Measurements from ENCODE around the gene FBXO17. TPM values are rescaled to one million over a fixed set of nuclear protein-coding genes. Genes with fewer than 3 reads are reported as not detected.
"Not testable (repeated sequence)": the region's sequence is repeated elsewhere in the genome, so short reads cannot be mapped to it uniquely, and the experiment has no call there.

The FBXO17 gene
- total RNA-seq, 4 donors from 2014 or later = 3.9 to 18.3 (median 8.8) TPM

DNA sequence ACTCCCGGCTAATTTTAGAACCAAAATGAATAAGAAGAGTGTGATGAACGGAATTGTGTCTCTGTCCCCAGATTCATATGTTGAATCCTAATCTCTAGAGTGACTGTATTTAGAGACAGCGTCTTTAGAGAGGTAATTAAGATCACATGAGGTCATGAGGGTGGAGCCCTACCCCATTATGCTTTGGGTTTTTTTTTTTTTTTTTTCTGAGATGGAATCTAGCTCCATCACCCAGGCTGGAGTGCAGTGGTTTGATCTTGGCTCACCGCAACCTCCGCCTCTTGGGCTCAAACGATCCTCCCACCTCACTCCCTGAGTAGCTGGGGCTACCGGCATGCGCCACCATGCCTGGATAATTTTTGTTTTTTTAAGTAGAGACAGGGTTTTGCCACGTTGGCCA lies 28.9 kb upstream of the FBXO17 start:
- Histone ChIP-seq H3K4me1 (no peaks in the 10 kb centered on the region), H3K27me3 (peaks cover 0 to 8% (median 0%) of the 10 kb centered on the region in 4 donors), H3K9me3 (no peaks in the 10 kb centered on the region), H3K36me3 (no peaks in the 10 kb centered on the region), H3K27ac (no peak overlapping the region), H3K4me3 (no peak overlapping the region)
- no peak for DNase-seq
- TF ChIP-seq POLR2A (IDR thresholded peaks at IDR 0.05) = no peak
- TF ChIP-seq, protein P1, sequence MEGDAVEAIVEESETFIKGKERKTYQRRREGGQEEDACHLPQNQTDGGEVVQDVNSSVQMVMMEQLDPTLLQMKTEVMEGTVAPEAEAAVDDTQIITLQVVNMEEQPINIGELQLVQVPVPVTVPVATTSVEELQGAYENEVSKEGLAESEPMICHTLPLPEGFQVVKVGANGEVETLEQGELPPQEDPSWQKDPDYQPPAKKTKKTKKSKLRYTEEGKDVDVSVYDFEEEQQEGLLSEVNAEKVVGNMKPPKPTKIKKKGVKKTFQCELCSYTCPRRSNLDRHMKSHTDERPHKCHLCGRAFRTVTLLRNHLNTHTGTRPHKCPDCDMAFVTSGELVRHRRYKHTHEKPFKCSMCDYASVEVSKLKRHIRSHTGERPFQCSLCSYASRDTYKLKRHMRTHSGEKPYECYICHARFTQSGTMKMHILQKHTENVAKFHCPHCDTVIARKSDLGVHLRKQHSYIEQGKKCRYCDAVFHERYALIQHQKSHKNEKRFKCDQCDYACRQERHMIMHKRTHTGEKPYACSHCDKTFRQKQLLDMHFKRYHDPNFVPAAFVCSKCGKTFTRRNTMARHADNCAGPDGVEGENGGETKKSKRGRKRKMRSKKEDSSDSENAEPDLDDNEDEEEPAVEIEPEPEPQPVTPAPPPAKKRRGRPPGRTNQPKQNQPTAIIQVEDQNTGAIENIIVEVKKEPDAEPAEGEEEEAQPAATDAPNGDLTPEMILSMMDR (IDR thresholded peaks at IDR 0.05) = no peak
- intact Hi-C loops (cut with DNase I) = no loop called here
- WGBS, 2 donors = 73 to 79% methylated on average over 4 to 9 of the region's 9 CpGs

DNA sequence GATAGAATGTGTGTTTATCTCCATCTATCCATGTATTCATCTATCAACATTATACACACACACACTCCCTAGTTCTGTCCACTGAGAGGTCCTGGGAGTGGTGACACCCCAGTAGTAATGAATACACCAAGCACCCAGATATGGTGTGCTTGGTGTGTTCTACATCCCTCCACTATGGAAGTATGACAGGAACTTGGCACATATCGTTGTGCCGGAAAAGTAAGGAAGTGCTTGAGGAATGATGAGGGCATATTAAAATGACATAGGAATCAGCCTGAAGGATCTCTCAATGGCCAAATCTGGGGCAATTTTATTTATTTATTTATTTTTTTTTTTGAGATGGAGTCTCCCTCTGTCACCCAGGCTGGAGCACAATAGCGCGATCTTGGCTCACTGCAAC lies 28.3 kb upstream of the FBXO17 start:
- DNase-seq = no peak
- WGBS, 2 donors = 71 to 86% methylated on average over 4 of the region's 4 CpGs
- TF ChIP-seq POLR2A (IDR thresholded peaks at IDR 0.05) = no peak
- TF ChIP-seq, protein P1 (IDR thresholded peaks at IDR 0.05) = no peak
- H3K27me3 ChIP-seq = peaks cover 0 to 8% (median 0%) of the 10 kb centered on the region in 4 donors
- H3K36me3 ChIP-seq = no peaks in the 10 kb centered on the region
- no peaks in the 10 kb centered on the region for H3K9me3 ChIP-seq
- intact Hi-C loops (cut with DNase I) = no loop called here
- no peak overlapping the region for H3K27ac ChIP-seq
- H3K4me1 ChIP-seq = no peaks in the 10 kb centered on the region
- H3K4me3 ChIP-seq = no peak overlapping the region

DNA sequence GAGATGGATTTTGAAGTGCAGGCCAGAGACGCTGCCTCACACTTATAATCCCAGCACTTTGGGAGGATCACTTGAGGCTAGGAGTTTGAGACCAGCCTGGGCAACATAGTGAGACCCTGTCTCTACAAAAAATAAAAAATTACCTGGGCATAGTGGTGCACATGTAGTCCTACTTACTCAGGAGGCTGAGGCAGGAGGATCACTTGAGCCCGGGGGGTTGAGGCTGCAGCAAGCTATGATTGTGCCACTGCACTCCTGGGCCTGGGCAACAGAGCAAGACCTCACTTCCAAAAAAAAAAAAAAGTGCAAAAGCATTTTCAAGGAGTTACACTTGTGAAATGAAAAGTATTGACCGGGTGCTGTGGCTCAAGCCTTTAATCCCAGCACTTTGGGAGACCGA lies 27.6 kb upstream of the FBXO17 start:
- no peaks in the 10 kb centered on the region for H3K36me3 ChIP-seq
- no peaks in the 10 kb centered on the region for H3K4me1 ChIP-seq
- H3K9me3 ChIP-seq = no peaks in the 10 kb centered on the region
- intact Hi-C loops (cut with DNase I) = no loop called here
- H3K27ac ChIP-seq = no peak overlapping the region
- peaks cover 0 to 8% (median 0%) of the 10 kb centered on the region in 4 donors for H3K27me3 ChIP-seq
- H3K4me3 ChIP-seq = no peak overlapping the region
- no peak for DNase-seq
- WGBS, 2 donors = 54 to 63% methylated on average over 3 to 4 of the region's 4 CpGs
- TF ChIP-seq, protein P1 (IDR thresholded peaks at IDR 0.05) = no peak
- TF ChIP-seq POLR2A (IDR thresholded peaks at IDR 0.05) = no peak

DNA sequence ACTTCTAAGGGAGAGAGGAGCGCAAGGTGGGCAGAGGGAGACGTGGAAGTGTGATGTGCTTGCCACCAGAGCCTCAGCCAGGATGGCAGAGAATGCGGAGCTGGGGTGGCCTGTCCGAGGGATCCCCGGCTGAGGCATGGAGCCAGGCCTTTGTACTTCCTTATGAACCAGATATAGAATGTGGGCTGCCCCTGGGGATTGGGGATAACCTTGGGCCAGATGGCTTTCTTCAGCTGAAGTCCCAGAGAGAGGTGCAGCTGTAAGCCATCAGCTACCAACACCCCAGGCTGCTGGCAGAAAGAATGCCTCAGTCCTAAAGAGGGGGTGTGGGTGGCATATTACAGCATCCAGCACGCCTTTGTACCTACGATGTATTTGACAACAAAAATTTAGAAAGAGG lies 25.5 kb upstream of the FBXO17 start:
- no peak for DNase-seq
- Histone ChIP-seq H3K27ac (no peak overlapping the region), H3K4me1 (no peaks in the 10 kb centered on the region), H3K36me3 (no peaks in the 10 kb centered on the region), H3K27me3 (peaks cover 0 to 8% (median 0%) of the 10 kb centered on the region in 4 donors), H3K4me3 (no peak overlapping the region), H3K9me3 (no peaks in the 10 kb centered on the region)
- TF ChIP-seq, protein P1 (IDR thresholded peaks at IDR 0.05) = no peak
- no peak for TF ChIP-seq POLR2A (IDR thresholded peaks at IDR 0.05)
- intact Hi-C loops (cut with DNase I) = no loop called here
- WGBS, 2 donors = 44 to 49% methylated on average over 7 of the region's 7 CpGs

DNA sequence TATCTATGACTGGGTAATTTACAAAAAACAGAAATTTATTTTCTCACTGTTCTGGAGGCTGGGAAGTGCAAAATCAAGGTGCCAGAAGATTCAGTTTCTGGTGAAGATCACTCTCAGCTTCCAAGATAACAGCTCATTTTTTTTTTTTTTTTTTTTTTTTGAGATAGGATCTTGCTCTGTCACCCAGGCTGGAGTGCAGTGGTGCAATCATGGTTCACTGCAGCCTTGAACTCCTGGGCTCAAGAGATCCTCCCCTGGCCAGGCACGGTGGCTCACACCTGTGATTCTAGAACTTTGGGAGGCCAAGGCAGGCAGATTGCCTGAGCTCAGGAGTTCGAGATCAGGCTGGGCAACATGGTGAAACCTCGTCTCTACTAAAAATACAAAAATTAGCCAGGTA lies 22.0 kb upstream of the FBXO17 start:
- H3K4me1 ChIP-seq = peaks cover 4 to 13% (median 5%) of the 10 kb centered on the region in 3 donors
- WGBS, 2 donors = 74 to 76% methylated on average over 3 of the region's 3 CpGs
- DNase-seq; H3K27me3 ChIP-seq; H3K9me3 ChIP-seq; H3K27ac ChIP-seq; H3K36me3 ChIP-seq; H3K4me3 ChIP-seq; intact Hi-C loops (cut with DNase I): not testable (repeated sequence)

DNA sequence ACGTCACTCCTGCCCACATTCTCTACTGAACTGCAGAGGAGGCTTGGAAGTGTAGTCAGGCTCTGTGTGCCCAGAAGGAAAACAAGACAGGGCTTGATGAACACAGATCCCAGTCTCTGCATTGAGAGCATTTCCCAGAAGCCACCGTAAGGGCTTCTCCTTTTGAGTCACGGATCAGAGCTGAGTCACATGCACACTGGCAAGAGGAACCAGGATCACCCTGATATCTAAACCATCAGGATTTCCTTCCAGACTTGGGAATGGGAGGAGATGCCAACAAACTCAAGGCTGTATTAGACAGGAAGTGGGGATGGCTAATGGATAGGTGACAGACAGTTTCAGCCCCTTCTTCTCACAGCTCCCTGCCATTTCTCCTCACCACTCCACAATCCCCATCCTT lies 17.7 kb upstream of the FBXO17 start:
- Histone ChIP-seq H3K27ac (peak overlapping the region; percentile 15 to 75 (median 60)), H3K36me3 (no peaks in the 10 kb centered on the region), H3K4me1 (peaks cover 10 to 31% (median 15%) of the 10 kb centered on the region in 3 donors), H3K27me3 (peaks cover 0 to 10% (median 0%) of the 10 kb centered on the region in 4 donors), H3K9me3 (no peaks in the 10 kb centered on the region), H3K4me3 (no peak overlapping the region)
- no peak for DNase-seq
- intact Hi-C loops (cut with DNase I) = no loop called here
- 18 to 63% methylated on average over 2 to 3 of the region's 3 CpGs for WGBS, 2 donors
- TF ChIP-seq, protein P1 (IDR thresholded peaks at IDR 0.05) = no peak
- no peak for TF ChIP-seq POLR2A (IDR thresholded peaks at IDR 0.05)

All from esophagus squamous epithelium (tissue), 5 donors.